H1 (cell line): ENCODE measurements around the gene CDKL5. TPM values are rescaled to one million over a fixed set of nuclear protein-coding genes. Genes with fewer than 3 reads are reported as not detected.
A peak's percentile ranks its signal among the peaks of the same experiment; 100 is the strongest.

Experiments
- CTCF ChIA-PET: fragments of 300-600 bp; sonication (Branson Sonifier 250); formaldehyde crosslinking; loops from one replicate; lab custom pipeline; 2021; ENCODE audit not compliant: partially characterized antibody; lab: Charles Lee
- POLR2A ChIA-PET: fragments of 300-600 bp; sonication (Branson Sonifier 250); formaldehyde crosslinking; loops from one replicate; lab custom pipeline; 2021; ENCODE audit warnings: inconsistent platforms; ENCODE audit not compliant: partially characterized antibody; lab: Charles Lee
- DNase-seq, 2 experiments: peaks; one replicate each; pipeline versions ENCODE4 v3.0.0 to v3.0.0-alpha.2; 2010 to 2022; ENCODE audit warnings: low spot score in 2 of 2, low read depth in 1 of 2, mixed read lengths in 1 of 2
- FAIRE-seq: peaks from 2 replicates; lab custom pipeline; 2011; peaks lifted over from hg19 to GRCh38; lab: Jason Lieb, UNC
- H2AFZ ChIP-seq: 2 replicates; pipeline ENCODE4 v1.8.1; 2012; ENCODE audit warnings: low read length, inconsistent platforms
- H2AK5ac ChIP-seq: 2 replicates; pipeline ENCODE4 v1.6.1; 2013; ENCODE audit warnings: low read depth, low read length
- H2BK120ac ChIP-seq: replicated peaks from 2 replicates; pipeline ENCODE3; 2013; ENCODE audit warnings: low read depth, low read length, inconsistent platforms
- H2BK12ac ChIP-seq: 2 replicates; pipeline ENCODE4 v1.6.1; 2013; ENCODE audit warnings: low read depth, low read length
- H2BK15ac ChIP-seq: 2 replicates; pipeline ENCODE4 v1.6.1; 2013; ENCODE audit warnings: low read length
- H2BK20ac ChIP-seq: 2 replicates; pipeline ENCODE4 v1.6.1; 2013; ENCODE audit warnings: low read length
- H2BK5ac ChIP-seq: 2 replicates; pipeline ENCODE4 v1.6.1; 2013; ENCODE audit warnings: low read depth, low read length
- H3K14ac ChIP-seq: 2 replicates; pipeline ENCODE4 v1.6.1; 2013; ENCODE audit warnings: inconsistent platforms; ENCODE audit not compliant: insufficient read length
- H3K18ac ChIP-seq: 2 replicates; pipeline ENCODE4 v1.6.1; 2013; ENCODE audit warnings: low read length; ENCODE audit errors: extremely low read depth
- H3K23ac ChIP-seq: 2 replicates; pipeline ENCODE4 v1.6.1; 2013; ENCODE audit warnings: inconsistent platforms; ENCODE audit not compliant: insufficient read length
- H3K23me2 ChIP-seq: 2 replicates; pipeline ENCODE4 v1.6.1; 2013; ENCODE audit warnings: low read depth, low read length
- H3K27ac ChIP-seq: 2 replicates; pipeline ENCODE4 v1.6.1; 2011; ENCODE audit warnings: low read depth, low read length, inconsistent platforms
- H3K27me3 ChIP-seq, 4 experiments: replicated peaks in 1 of 4; 1 replicate in 1 of 4; 2 replicates in 3 of 4; pipeline versions ENCODE4 v1.6.1 to v1.8.1; 2011 to 2013; ENCODE audit warnings: low read length in 3 of 4, mild to moderate bottlenecking in 3 of 4, inconsistent platforms in 2 of 4, mixed read lengths in 2 of 4, moderate library complexity in 1 of 4; ENCODE audit not compliant: control insufficient read depth in 3 of 4, insufficient read depth in 3 of 4; ENCODE audit errors: extremely low read depth in 1 of 4
- H3K36me3 ChIP-seq, 4 experiments: 2 replicates each; pipeline versions ENCODE4 v1.6.1 to v1.8.1; 2011 to 2013; ENCODE audit warnings: mild to moderate bottlenecking in 4 of 4, low read length in 3 of 4, moderate library complexity in 2 of 4, control low read depth in 1 of 4, inconsistent platforms in 1 of 4; ENCODE audit not compliant: insufficient read depth in 4 of 4, control insufficient read depth in 2 of 4
- H3K4ac ChIP-seq: replicated peaks from 2 replicates; pipeline ENCODE3; 2013; ENCODE audit warnings: low read length, low read depth, mixed read lengths, inconsistent platforms; ENCODE audit not compliant: insufficient read length
- H3K4me1 ChIP-seq, 4 experiments: replicated peaks in 1 of 4; 1 replicate in 1 of 4; 2 replicates in 3 of 4; pipeline versions ENCODE4 v1.6.1 to v1.8.1; 2011 to 2013; ENCODE audit warnings: low read length in 3 of 4, inconsistent platforms in 2 of 4, mixed read lengths in 1 of 4; ENCODE audit not compliant: insufficient read depth in 4 of 4, control insufficient read depth in 3 of 4
- H3K4me2 ChIP-seq, 2 experiments: 2 replicates each; pipeline versions ENCODE4 v1.6.1 to v1.8.1; 2011 to 2013; ENCODE audit warnings: low read depth in 2 of 2, low read length in 2 of 2, control low read depth in 1 of 2, inconsistent platforms in 1 of 2, mild to moderate bottlenecking in 1 of 2; ENCODE audit not compliant: insufficient read depth in 1 of 2
- H3K4me3 ChIP-seq, 4 experiments: fragments of 200-600, 300-600 bp in 1 of 4; sonication (generic), shearing (Covaris generic), sonication (Bioruptor Twin) in 1 of 4; 2 replicates each; pipeline versions ENCODE4 v1.5.1 to v1.8.1; 2011 to 2016; ENCODE audit warnings: low read length in 4 of 4, low read depth in 3 of 4, control low read depth in 2 of 4, inconsistent platforms in 2 of 4, mild to moderate bottlenecking in 2 of 4, mixed read lengths in 1 of 4, moderate library complexity in 1 of 4; ENCODE audit not compliant: insufficient read depth in 2 of 4; ENCODE audit errors: extremely low read depth in 1 of 4
- H3K56ac ChIP-seq: replicated peaks from 2 replicates; pipeline ENCODE3; 2013; ENCODE audit warnings: low read depth, mild to moderate bottlenecking, mixed read lengths, low read length, inconsistent platforms; ENCODE audit not compliant: insufficient read length
- H3K79me1 ChIP-seq: 2 replicates; pipeline ENCODE4 v1.6.1; 2013; ENCODE audit warnings: low read depth, low read length, control low read depth
- H3K79me2 ChIP-seq, 2 experiments: 2 replicates each; pipeline versions ENCODE4 v1.6.1 to v1.8.1; 2012 to 2013; ENCODE audit warnings: low read length in 2 of 2, mild to moderate bottlenecking in 2 of 2, inconsistent platforms in 1 of 2; ENCODE audit not compliant: insufficient read depth in 2 of 2, control insufficient read depth in 1 of 2
- H3K9ac ChIP-seq, 4 experiments: replicated peaks in 1 of 4; 1 replicate in 1 of 4; 2 replicates in 3 of 4; pipeline versions ENCODE4 v1.6.1 to v1.8.1; 2011 to 2013; ENCODE audit warnings: low read depth in 3 of 4, low read length in 3 of 4, control low read depth in 2 of 4, mild to moderate bottlenecking in 2 of 4, moderate library complexity in 2 of 4, inconsistent platforms in 1 of 4; ENCODE audit errors: extremely low read depth in 1 of 4
- H3K9me3 ChIP-seq, 2 experiments: 2 replicates each; pipeline versions ENCODE4 v1.6.1 to v1.8.1; 2012 to 2013; ENCODE audit warnings: mild to moderate bottlenecking in 2 of 2, moderate library complexity in 2 of 2, control low read depth in 1 of 2, inconsistent platforms in 1 of 2, low read depth in 1 of 2, low read length in 1 of 2, mixed read lengths in 1 of 2; ENCODE audit not compliant: insufficient read depth in 2 of 2
- H4K20me1 ChIP-seq, 2 experiments: replicated peaks in 1 of 2; 2 replicates each; pipeline versions ENCODE3 to v1.8.1; 2011 to 2013; ENCODE audit warnings: inconsistent platforms in 2 of 2, low read length in 2 of 2, mild to moderate bottlenecking in 1 of 2; ENCODE audit not compliant: insufficient read depth in 2 of 2, control insufficient read depth in 1 of 2
- H4K5ac ChIP-seq: 2 replicates; pipeline ENCODE4 v1.6.1; 2013; ENCODE audit warnings: low read length, low read depth, mixed read lengths, inconsistent platforms; ENCODE audit not compliant: insufficient read length
- H4K8ac ChIP-seq: 2 replicates; pipeline ENCODE4 v1.8.0; 2013; ENCODE audit warnings: mild to moderate bottlenecking, moderate library complexity, low read length, inconsistent platforms; ENCODE audit not compliant: insufficient read depth; ENCODE audit errors: extremely low read depth
- H4K91ac ChIP-seq: replicated peaks from 2 replicates; pipeline ENCODE3; 2013; ENCODE audit warnings: low read length, mixed read lengths, inconsistent platforms; ENCODE audit not compliant: insufficient read length
- RAD21 ChIP-seq, 2 experiments: IDR thresholded peaks in 1 of 2; conservative IDR thresholded peaks in 1 of 2; 2 replicates each; pipeline ENCODE4 v1.6.1; 2011; ENCODE audit warnings: low read depth in 2 of 2, low read length in 2 of 2, improper control_type of control experiment in 1 of 2, inconsistent platforms in 1 of 2, mild to moderate bottlenecking in 1 of 2, moderate library complexity in 1 of 2
- YY1 ChIP-seq: IDR thresholded peaks from 2 replicates; pipeline ENCODE4 v1.6.1; 2011; ENCODE audit warnings: low read depth, mild to moderate bottlenecking, low read length
- WGBS, 2 experiments: shearing (Covaris generic) in 1 of 2; methylation state at CpG; one replicate each; pipeline versions ENCODE4 v1.1.6 to v1.1.7; 2013 to 2015; ENCODE audit warnings: low lambda C conversion rate in 2 of 2, mixed read lengths in 2 of 2, inconsistent platforms in 1 of 2, low coverage in 1 of 2, missing lambda C conversion rate in 1 of 2; ENCODE audit not compliant: insufficient replicate concordance in 2 of 2, insufficient coverage in 1 of 2, insufficient read length in 1 of 2; ENCODE audit errors: extremely low coverage in 1 of 2, missing lambda C conversion rate in 1 of 2; 5-methylcytosine and 5-hydroxymethylcytosine counted together
- polyA plus RNA-seq, 7 experiments: library from polyadenylated mRNA; depleted of rRNA in 3 of 7; stranded (reverse) in 5 of 7; unstranded in 2 of 7; fragments of >200 nt in 5 of 7; fragments of 200-250 nt in 2 of 7; gene quantifications; 1 replicate in 5 of 7; 2 replicates in 1 of 7; 4 replicates in 1 of 7; pipeline versions ENCODE4 v1.2.1 to v1.2.3, GENCODE V29; 2011 to 2013; ENCODE audit warnings: missing spikeins in 2 of 7, mixed read lengths in 2 of 7
- total RNA-seq: library from RNA; stranded (reverse); fragmentation: NEBNext Ultra II Directional; extraction: Animal tissue kit (Norgen Biotek cat#: 25700); gene quantifications from 2 replicates; pipeline ENCODE4 v1.2.1, GENCODE V29; 2021

Gene CDKL5
- total and polyA plus RNA-seq, 2 of the 8 experiments (the other 6 are each of a cell fraction or from before 2014, with no cell fraction given), result 5.5 to 15.6 TPM

- FAIRE-seq (peak; percentile 58), DNase-seq (no peak)
- no peak overlapping the region for H3K4ac ChIP-seq
- no peak overlapping the region for H4K91ac ChIP-seq
- no peak overlapping the region for H2BK20ac ChIP-seq
- no peak overlapping the region for H3K9ac ChIP-seq
- H3K23me2 ChIP-seq, result no peaks in the 10 kb centered on the region
- peaks cover 0 to 6% (median 2%) of the 10 kb centered on the region in 4 experiments; a peak in 3 of 8 replicates for H3K36me3 ChIP-seq
- no peak overlapping the region for H2BK15ac ChIP-seq
- H4K8ac ChIP-seq, result no peak overlapping the region
- ChIA-PET CTCF (interaction anchor here (0.8 kb wide), 1 partner anchor 437 kb away, joined by 3 read pairs; no protein-coding TSS in a partner anchor), POLR2A (no interaction called here)
- no peak overlapping the region for H3K4me3 ChIP-seq
- no peak overlapping the region for H2AFZ ChIP-seq
- H3K79me2 ChIP-seq, result no peaks in the 10 kb centered on the region
- H3K56ac ChIP-seq, result no peak overlapping the region
- no peaks in the 10 kb centered on the region for H4K20me1 ChIP-seq
- no peaks in the 10 kb centered on the region for H3K27me3 ChIP-seq
- H3K27ac ChIP-seq, result no peak overlapping the region
- no peaks in the 10 kb centered on the region for H3K9me3 ChIP-seq
- H2AK5ac ChIP-seq, result no peak overlapping the region
- H3K23ac ChIP-seq, result no peak overlapping the region
- H4K5ac ChIP-seq, result no peak overlapping the region
- no peak overlapping the region for H2BK12ac ChIP-seq
- no peaks in the 10 kb centered on the region for H3K79me1 ChIP-seq
- no peak overlapping the region for H3K4me2 ChIP-seq
- H3K4me1 ChIP-seq, result no peaks in the 10 kb centered on the region
- no peak overlapping the region for H2BK5ac ChIP-seq
- no peak overlapping the region for H3K14ac ChIP-seq
- no peak overlapping the region for H2BK120ac ChIP-seq
- no peak overlapping the region for H3K18ac ChIP-seq
- WGBS, 2 experiments, result 89% methylated on average over 2 of the region's 2 CpGs; no CpG with 5 or more reads in 1 of the 2 experiments
- TF ChIP-seq RAD21 (IDR thresholded peaks at IDR 0.05 in 1 of 2, conservative IDR thresholded peaks at IDR 0.05 in 1 of 2; ENCODE audit: low read depth in 2 of 2, low read length in 2 of 2) (no peak), YY1 (no peak)
These were observed 166.4 kb downstream of the CDKL5 start for GRCh38 chrX:18591834-18592233.
